GM18868 (cell line): ENCODE data around the gene KLK7.
"Not testable (repeated sequence)": the region's sequence is repeated elsewhere in the genome, so short reads cannot be mapped to it uniquely, and the experiment has no call there.

ENCODE experiments used
- ATAC-seq: cut with Tn5 transposase; IDR thresholded peaks from one replicate; pipeline ENCODE4 v1.9.1; 2021; ENCODE audit warnings: mild to moderate bottlenecking, moderate library complexity; ENCODE audit not compliant: unreplicated experiment

The KLK7 gene

DNA sequence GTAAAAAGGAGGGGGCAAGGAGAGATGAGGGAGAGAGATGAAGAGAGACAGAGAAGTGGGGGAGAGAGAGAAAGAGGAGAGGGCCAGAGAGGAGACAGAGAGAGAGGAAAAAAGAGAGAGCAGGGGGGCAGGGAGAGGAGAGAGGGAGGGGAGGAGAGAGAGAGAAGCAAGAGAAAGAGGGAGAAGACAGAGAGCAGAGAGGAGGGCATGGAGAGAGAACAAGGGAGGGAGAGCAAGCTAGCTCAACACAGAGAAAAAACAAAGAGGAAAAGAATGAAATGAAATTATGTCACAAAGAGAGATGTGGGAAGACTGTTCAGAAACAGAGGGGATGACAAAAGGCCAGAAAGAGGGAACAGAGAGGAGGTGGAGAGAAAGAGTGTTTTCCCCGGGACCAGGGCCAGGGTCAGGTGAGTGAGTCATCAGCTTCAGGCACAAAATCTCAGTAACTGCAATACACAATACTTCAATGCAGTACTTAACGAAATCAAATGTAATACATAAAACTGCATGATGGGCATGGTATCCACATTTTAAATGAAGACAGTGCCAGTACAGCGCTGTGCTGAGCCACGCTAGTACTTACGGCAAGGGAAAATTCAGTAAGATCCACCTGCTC lies 4.8 kb downstream of the KLK7 start:
- ATAC-seq, result no peak

DNA sequence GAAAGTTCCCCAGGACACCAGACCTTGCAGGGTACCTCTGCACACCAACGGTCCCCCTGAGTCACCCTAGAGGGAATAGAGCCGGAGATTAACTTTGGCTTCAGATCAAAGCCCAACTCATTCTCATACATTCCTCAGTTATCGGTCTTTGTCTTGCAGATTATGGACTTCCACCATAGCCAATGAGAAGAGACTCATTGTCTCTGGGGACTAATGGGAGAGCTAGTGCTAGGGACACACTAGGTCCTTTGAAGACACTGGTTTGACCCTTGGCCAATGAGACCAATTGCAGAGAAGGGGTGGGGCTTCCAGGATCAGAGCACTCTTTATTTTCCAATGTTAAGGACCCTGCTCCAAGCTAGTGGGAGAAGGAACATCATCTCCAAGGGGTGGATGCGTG lies 6.1 kb downstream of the KLK7 start:
- ATAC-seq, result no peak

DNA sequence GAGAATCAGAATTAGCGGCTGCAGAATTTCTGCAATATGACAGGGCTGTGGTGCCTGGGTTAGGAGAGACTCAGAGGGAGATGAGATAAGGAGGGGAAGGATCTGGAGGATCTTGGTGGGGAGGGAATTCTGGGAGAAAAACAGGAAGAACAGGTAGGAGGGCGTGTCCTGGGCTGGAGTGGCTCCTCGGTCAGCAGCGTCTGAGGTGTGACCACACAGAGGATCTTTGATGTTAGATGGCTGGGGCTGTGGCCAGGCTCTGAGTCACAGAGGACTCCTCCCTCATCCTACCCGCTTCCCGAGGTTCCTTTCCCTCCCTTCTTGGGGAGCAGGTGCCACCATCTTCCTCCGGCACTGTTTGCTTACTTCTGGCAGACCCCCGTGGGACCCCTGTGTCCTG lies 8.0 kb downstream of the KLK7 start:
- ATAC-seq, result no peak

DNA sequence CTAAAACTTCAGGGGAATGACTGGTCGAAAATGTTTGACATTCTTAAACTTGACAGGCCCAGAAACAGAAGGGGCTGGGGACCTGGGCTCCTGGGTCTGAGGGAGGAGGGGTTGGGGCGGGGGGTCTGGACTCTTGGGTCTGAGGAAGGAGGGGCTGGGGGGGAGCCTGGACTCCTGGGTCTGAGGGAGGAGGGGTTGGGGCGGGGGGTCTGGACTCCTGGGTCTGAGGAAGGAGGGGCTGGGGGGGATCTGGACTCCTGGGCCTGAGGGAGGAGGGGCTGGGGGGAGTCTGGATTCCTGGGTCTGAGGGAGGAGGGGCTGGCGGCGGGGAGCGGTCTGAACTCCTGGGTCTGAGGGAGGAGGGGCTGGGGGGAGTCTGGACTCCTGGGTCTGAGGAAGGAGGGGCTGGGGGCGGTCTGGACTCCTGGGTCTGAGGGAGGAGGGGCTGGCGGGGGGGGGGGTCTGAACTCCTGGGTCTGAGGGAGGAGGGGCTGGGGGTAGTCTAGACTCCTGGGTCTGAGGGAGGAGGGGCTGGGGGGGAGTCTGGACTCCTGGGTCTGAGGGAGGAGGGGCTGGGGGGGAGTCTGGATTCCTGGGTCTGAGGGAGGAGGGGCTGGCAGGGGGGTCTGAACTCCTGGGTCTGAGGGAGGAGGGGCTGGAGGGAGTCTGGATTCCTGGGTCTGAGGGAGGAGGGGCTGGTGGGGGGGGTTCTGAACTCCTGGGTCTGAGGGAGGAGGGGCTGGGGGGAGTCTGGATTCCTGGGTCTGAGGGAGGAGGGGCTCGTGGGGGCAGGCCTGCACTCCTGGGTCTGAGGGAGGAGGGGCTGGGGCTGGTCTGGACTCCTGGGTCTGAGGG lies 8.8 kb downstream of the KLK7 start:
- ATAC-seq, result no peak

DNA sequence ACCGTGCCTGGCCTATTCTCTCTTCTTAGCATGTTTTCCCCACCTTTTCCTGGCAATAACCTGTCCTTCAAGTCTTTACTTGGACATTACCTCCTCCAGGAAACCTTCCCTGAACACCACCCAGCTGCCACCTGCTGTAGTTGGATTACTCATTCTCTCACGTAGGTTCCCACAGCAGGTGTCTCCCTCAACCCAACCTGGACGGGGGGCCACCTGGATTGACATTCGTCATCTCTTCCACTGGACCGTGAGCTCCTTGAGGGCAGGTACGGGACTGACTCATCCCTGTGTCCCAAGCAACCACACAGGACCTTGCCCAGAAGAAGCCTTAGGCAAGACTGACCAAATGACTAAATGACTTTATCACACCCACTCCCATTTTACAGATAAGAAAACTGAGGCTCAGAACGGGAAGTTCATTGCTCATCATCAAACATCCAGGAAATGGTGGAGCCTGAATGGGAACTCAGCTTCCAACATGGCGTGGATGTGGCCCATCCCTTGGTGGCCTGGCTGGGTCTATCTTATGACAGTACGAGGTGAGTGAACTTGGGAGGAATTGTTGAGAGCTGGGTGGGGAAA lies 10.8 kb downstream of the KLK7 start:
- ATAC-seq, result no peak

DNA sequence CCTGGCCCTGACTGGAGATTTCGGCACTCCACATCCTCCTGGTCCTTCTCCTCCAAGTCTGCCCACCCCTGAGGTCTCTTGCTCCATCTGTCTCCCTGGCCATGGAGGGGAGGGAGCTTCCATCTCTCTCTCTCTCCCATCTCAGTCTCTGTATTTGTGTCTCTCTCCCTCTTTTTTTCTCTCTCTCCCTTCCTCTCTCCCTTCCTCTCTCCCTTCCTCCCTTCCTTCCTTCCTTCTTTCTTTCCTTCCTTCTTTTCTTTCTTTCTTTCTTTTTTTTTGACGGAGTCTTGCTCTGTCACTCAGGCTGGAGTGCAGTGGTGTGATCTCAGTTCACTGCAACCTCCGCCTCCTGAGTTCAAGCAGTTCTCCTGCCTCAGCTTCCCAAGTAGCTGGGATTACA lies 13.9 kb downstream of the KLK7 start:
- ATAC-seq, result not testable (repeated sequence)

DNA sequence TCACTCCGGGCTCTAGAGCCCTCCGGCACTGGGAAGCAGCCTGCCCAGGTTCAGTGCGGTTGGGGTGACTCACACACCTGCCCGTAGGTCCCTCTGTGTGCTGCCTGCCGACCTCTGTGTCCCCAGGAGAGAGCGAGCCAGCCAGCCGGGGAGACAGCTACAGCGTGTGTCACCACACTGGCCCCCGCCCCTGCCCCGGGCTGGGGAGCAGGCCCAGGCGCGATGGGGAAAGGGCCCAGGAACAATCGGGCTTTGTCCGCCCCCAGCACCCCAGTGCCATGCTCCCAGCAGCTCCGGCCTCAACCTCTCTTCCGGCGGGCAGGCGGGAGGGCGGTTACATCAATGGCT lies 14.3 kb downstream of the KLK7 start, which contains the start of gene KLK6:
Gene KLK6 (minus strand): TSS at position 179 of the 348 bp plus-strand sequence. CDS start 1,487 bp downstream, outside the sequence.
- no peak for ATAC-seq

DNA sequence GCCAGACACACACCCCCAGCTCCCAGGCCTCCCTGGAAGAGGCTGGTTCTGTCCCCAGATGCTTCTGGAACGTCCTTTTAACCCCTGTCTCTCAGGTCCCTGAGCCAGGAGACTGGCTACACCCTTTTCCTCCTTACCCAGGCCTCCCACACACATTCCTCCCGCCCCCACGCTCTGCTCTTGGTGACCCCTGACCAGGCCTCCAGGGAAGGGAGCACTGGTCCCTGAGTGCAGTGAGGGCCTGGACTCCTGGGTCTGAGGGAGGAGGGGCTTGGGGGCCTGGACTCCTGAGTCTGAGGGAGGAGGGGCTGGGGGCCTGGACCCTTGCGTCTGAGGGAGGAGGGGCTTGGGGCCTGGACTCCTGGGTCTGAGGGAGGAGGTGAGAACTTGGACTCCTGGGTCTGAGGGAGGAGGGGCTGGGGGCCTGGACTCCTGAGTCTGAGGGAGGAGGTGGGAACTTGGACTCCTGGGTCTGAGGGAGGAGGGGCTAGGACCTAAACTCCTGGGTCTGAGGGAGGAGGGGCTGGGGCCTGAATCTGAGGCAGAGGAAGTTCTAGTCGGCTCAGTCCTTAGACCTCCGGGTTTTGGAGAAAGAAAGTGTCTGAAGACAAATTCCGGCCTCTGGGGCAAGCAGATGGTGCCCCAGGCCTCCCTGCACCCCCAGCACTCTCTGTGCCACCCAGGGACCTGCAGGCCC lies 14.9 kb downstream of the KLK7 start:
- no peak for ATAC-seq

DNA sequence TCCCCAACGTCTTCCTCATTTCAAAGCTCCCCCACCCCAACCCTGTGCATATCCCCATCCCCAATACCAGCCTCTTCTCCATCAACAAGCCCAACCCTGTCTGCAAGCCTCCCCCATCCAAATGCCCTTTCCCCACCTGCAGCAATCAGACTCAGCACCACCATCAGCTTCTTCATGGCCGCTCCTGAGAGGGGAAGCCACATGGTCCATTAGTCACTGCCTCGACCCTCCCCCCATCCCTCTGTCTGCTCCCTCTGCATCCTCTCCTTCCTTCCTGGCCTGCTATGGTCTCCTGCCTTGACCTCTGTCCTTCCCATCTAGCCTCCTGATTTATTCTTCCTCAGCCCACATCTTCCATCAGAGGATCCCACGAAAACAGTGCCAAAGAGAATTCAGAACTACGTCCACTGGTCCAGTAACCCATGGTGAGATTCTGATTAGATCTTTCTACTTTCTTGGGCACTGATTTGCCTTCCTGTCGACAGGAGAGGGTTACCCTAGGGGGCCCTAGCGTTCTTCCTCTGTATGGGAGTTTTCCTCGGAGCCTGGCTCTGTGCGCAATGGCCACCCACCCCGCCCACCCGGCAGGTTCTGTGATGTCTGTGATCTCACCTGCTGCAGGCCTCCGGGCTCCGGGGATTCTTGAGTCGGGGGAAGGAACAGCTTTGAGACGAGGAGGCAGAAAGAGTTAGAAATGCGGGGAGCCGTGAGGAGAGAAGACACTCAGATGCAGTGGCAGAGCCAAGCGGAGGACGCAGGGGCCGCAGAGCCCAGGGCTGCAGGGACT lies 15.6 kb downstream of the KLK7 start:
- no peak for ATAC-seq

DNA sequence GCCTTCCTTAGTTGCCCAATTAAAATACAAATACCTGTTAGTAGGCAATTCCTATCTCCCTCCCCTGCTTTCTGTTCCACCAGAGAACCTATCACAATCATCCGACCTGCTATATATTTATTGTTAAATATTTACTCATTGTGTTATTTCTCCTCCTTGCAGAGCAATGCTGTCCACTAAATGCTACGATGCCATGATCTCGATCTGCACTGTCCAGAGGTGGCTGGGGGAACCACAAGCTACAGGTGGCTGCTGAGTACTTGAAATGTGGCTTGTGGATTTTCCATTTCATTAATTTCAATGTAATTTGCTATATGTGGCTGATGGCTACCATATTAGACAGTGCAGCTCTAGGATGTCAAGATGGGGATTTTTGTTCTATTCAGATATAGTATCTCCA lies 19.5 kb downstream of the KLK7 start:
- ATAC-seq, result no peak

DNA sequence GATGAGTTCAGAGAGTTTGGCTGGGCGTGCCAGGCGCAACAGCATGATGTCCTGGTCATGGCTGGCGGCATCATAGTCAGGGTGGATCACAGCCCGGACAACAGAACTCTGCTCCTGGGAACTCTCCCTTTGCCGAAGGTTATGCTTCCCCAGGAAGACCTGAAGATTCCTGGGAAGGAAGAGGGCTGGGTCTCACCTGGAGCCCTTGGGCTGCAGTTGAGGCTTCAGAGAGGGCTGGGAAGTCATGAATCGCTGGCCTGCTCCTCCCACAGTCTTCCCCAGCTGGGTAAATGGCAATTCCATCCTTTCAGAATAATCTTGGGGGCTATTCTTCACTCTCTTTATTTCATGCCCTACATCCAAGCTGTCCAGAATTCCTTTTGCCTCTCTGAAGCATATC lies 20.3 kb downstream of the KLK7 start:
- no peak for ATAC-seq

DNA sequence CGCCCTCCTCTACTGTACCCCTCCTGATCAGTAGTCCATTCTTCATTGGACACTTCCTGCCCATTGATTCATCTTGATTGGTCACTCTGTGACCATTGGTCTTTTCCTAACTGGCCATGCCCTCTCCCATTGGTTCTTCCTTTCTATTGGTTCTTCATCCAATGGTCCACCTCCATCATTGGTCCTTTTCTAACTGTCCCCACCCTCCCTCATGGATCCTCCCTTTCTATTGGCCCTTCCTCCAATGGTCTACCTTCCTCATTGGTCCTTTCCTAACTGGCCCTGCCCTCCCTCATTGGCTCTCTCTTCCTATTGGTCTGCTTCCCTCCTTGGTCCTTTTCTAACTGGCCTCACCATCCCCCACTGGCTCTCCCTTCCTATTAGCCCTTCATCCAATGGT lies 21.5 kb downstream of the KLK7 start:
- no peak for ATAC-seq

DNA sequence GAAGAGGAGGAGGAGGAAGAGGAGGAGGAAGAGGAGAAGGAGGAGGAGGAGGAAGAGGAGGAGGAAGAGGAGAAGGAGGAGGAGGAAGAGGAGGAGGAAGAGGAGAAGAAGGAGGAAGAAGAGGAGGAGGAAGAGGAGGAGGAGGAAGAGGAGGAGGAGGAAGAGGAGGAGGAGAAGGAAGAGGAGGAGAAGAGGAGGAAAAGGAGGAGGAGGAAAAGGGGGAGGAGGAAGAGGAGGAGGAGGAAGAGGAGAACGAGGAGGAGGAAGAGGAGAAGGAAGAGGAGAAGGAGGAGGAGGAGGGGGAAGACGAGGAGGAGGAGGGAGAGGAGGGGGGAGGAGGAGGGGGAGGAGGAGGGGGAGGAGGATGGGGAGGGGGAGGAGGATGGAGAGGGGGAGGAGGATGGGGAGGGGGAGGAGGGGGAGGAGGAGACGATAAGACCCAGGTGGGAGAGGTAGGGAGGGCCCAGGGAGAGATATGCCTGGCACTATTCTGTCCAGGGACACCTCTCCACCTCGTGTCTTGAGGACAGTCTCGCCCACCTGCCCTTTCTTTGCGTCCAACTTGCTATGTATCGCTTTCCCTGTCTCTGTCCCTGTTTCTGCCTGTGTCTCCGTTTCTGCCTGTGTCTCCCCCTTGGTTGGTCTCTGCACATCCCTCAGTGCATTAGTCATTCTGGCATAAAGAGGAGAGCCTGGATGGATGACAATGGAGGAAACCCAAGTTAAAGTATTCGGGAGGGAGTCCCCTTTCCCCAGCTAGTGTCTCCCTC lies 23.8 kb downstream of the KLK7 start:
- ATAC-seq, result no peak

DNA sequence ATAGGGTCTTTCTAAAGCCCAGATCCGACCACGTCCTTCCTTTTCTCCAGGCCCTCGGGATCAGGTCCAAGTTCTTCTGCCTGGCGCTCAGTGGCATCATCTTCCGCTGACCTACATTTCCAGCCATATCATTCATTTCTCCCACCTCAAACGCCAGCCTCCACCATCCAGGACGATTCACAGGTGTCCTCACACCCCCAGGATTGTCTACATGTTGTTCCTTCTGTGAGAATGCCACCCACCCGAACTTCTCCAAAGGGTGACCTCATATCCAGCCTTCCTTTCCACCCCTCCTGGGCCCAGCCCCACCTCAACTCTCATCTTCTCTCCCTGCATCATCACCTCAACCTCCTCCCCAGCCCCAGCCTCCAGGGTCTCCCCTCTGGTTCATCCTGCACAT lies 26.1 kb downstream of the KLK7 start:
- no peak for ATAC-seq

DNA sequence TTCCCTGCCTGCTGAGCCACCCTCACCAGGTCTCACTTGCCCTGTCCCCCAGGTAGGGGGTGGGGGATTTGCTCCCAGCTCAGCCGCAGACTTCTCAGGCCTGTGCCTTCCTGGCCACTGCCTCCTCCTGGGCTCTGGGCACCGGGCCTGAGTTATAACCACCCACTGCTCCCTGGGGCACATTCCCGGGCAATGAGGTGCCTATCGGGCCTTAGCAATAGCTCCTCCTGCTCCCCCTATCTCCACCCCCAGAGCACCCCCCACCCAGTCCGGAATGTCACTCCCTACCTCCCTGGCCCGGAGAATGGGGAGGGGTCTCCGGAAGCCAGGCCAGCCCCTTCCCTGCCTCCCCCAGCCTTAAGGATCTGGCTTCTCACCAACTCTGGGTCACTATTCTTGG lies 30.8 kb downstream of the KLK7 start, which contains the start of gene KLK5:
Gene KLK5 (minus strand): TSS at position 129 of the 400 bp plus-strand sequence. CDS start 381 bp downstream, outside the sequence.
- ATAC-seq, result no peak

DNA sequence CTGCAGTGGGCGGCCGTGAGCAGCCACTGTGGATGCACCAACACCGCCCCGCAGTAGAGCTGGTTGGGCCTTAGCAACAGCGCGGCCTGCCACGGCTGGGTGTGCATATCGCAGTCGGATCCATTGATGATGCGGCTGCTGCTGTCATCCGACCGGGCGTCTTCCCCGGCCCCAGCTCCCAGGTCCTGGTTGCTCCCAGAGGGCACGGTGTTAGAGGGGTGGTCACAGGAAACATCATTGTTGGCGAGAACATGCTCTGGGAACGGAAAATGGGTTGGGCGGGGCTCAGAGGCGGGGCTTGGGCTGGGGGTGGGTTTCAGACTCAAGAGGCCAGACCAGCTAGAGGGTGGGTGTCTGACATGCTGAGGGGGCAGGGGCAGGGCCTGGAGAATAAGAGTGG lies 33.9 kb downstream of the KLK7 start:
- no peak for ATAC-seq

DNA sequence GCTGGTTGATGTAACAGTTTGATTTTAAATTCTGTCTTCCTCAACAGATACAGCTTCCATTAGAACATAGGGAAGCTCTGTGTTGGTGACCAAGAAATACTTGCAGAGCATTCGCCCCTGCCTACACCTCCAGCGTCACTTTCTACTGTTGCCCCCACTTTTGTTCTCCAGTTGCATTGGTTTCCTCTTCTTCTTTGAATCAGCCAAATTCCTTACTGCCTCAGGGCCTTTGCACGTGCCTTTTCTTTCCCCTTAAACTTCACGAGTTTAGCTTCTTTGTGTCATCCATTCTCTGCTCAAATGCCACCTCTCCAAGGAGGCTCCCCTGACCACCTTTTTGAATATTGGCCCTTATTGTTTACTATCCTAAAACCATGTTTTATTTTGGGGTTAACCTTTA lies 36.6 kb downstream of the KLK7 start:
- no peak for ATAC-seq

DNA sequence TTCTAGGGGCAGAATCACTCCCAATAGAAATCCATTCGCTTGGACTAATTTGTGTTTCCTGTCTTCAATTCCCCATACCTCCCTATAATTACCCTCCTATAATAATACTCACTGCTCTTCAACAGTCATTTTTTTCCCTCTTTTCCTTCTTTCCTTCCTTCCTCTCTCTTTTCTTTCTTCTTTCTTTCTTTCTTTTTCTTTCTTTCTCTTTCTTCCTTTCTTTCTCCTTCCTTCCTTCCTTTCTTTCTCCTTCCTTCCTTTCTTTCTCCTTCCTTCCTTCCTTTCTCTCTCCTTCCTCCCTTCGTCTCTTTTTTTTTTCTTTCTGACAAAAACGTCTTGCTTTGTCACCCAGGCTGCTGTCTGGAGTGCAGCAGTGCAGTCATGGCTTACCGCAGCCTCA lies 38.9 kb downstream of the KLK7 start:
- no peak for ATAC-seq

DNA sequence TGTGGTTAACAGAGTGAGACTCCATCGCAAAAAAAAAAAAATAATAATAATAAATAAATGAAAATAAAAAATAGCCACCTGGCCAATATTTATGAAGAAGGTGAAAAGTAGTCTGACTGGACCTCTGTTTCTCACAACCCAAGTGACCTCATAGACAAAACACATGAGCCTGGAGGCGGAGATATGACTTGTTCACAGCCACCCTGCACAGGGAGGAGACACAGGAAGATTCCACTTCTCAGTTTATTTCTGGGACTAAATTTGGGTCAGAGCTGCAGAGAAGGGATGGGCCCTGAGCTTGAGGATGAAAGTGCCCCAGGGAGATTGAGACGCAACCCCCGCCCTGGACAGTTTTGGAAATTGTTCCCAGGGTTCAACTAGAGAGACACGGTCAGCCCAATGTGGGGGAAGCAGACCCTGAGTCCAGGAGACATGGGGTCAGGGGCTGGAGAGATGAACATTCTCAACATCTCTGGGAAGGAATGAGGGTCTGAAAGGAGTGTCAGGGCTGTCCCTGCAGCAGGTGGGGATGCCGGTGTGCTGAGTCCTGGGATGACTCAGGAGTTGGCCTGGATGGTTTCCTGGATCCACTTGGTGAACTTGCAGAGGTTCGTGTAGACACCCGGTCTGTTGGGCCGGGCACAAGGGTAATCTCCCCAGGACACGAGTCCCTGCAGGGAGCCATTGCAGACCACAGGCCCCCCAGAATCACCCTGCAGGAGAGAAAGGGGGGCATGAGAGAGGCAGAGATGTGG lies 40.5 kb downstream of the KLK7 start:
- no peak for ATAC-seq
